CD4-positive, alpha-beta memory T cell (primary cell): ENCODE measurements around the gene NOL4L. TPM values are rescaled to one million over a fixed set of nuclear protein-coding genes. Genes with fewer than 3 reads are reported as not detected.

Source experiments
- CTCF ChIA-PET: fragments of 350-600 bp; sonication (Branson Sonifier 250); formaldehyde crosslinking; loops from one replicate; lab custom pipeline; 2021; ENCODE audit warnings: inconsistent platforms; ENCODE audit not compliant: partially characterized antibody; lab: Charles Lee
- POLR2A ChIA-PET: fragments of 350-600 bp; sonication (Branson Sonifier 250); formaldehyde crosslinking; loops from one replicate; lab custom pipeline; 2021; ENCODE audit not compliant: partially characterized antibody; lab: Charles Lee
- DNase-seq, 5 donors: peaks; one replicate each; pipeline versions ENCODE4 v3.0.0 to v3.0.0-alpha.2; 2020 to 2022; ENCODE audit warnings: mixed read lengths in 1 of 5
- H3K27ac ChIP-seq: one replicate; pipeline ENCODE4 v1.7.0; 2013; ENCODE audit warnings: low read depth, low read length
- H3K27me3 ChIP-seq: 2 replicates; pipeline ENCODE4 v1.7.0; 2013; ENCODE audit warnings: mild to moderate bottlenecking, low read length, moderate library complexity; ENCODE audit not compliant: insufficient read depth
- H3K36me3 ChIP-seq: 2 replicates; pipeline ENCODE4 v1.7.0; 2013; ENCODE audit warnings: mild to moderate bottlenecking, low read length, moderate library complexity; ENCODE audit not compliant: insufficient read depth
- H3K4me1 ChIP-seq: 2 replicates; pipeline ENCODE4 v1.7.0; 2013; ENCODE audit warnings: mild to moderate bottlenecking, low read length, moderate library complexity; ENCODE audit not compliant: insufficient read depth
- H3K4me3 ChIP-seq, 2 donors: one replicate each; pipeline ENCODE4 v1.7.0; 2013; ENCODE audit warnings: low read length in 2 of 2, mild to moderate bottlenecking in 1 of 2
- H3K9me3 ChIP-seq, 2 donors: one replicate each; pipeline ENCODE4 v1.7.0; 2013; ENCODE audit warnings: low read length in 2 of 2, control low read depth in 1 of 2; ENCODE audit not compliant: control insufficient read depth in 1 of 2
- H3K27ac Mint-ChIP-seq, 7 donors: one replicate each; pipeline ENCODE4 v1.8.0; 2020 to 2021; ENCODE audit warnings: mixed read lengths in 7 of 7, mild to moderate bottlenecking in 6 of 7, inconsistent platforms in 3 of 7, moderate library complexity in 3 of 7
- H3K27me3 Mint-ChIP-seq, 2 donors: one replicate each; pipeline ENCODE4 v1.8.0; 2020 to 2021; ENCODE audit warnings: mixed read lengths in 2 of 2
- H3K36me3 Mint-ChIP-seq, 2 donors: one replicate each; pipeline ENCODE4 v1.8.0; 2020 to 2021; ENCODE audit warnings: mixed read lengths in 2 of 2, inconsistent platforms in 1 of 2, mild to moderate bottlenecking in 1 of 2
- H3K4me1 Mint-ChIP-seq, 4 donors: one replicate each; pipeline ENCODE4 v1.8.0; 2020 to 2021; ENCODE audit warnings: mixed read lengths in 4 of 4, mild to moderate bottlenecking in 1 of 4
- H3K4me3 Mint-ChIP-seq, 8 donors: one replicate each; pipeline ENCODE4 v1.8.0; 2020 to 2021; ENCODE audit warnings: mixed read lengths in 8 of 8, mild to moderate bottlenecking in 7 of 8, moderate library complexity in 6 of 8, inconsistent platforms in 3 of 8
- H3K9me3 Mint-ChIP-seq, 8 donors: one replicate each; pipeline ENCODE4 v1.8.0; 2020 to 2021; ENCODE audit warnings: mixed read lengths in 8 of 8, mild to moderate bottlenecking in 5 of 8, inconsistent platforms in 3 of 8, moderate library complexity in 1 of 8
- intact Hi-C: fragments of 100-400 bp; cut with micrococcal nuclease; formaldehyde crosslinking; loops from one replicate; pipeline ENCODE4 v1.15.1; 2023
- polyA plus RNA-seq, 2 donors: library from polyadenylated mRNA; unstranded; fragments of 300-500 nt; fragmentation: Illumina TruSeq; gene quantifications; one replicate each; pipeline ENCODE4 v1.2.3, GENCODE V29; 2021
- total RNA-seq, 2 experiments: library from RNA; stranded (reverse); gene quantifications; one replicate each; pipeline ENCODE4 v1.2.3, GENCODE V29; 2021

The NOL4L gene
- total and polyA plus RNA-seq, 4 experiments from 2014 or later = 7.0 to 74.2 (median 47.5) TPM

DNA sequence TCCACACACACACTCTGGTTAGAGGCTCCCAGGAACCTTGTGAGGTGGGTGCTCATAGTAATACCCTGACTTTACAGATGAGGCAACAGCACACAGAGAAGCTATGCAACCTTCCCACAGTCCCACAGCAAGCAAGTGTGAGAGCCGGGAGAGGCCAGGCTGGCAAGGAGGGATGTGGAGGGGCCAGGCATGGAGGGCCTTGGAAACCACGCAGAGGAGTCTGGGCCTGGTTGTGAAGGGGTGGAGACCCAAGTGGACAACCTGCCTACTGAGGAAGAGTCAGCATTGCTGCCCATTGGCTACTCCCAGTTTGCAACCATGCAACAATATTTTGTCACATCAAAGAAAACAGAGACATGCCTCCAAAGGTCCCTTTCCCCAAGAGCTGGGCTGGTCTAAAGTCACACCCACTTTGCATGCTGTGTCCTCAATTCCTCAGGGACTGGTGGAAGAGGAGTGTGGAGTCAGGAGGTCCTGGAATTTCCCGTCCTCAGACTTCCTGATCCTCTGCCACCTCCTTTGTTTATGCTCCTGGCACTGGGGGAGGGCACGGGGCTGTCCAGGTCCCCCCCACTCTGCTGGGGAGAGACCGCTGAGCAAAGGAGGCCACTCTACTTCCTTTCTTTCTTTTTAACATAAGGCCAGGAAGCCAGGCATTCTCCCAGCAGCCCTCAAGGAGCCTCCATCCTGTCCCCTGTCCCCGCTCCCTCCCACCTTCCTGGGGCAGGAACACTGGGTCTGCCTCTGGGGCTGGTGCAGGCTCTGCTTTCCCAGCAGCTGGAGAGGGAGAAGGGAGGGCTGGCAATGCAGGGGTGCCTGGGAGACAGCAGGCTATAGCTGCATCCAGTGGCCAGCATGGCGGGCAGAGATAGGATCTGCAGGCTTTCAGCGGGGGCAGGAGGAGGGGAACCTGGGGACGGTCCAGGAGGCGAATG is 68.3 kb downstream of the NOL4L start:
- intact Hi-C loops = no loop called here
- Mint-ChIP-seq H3K36me3 (peaks cover 57 to 62% of the 10 kb centered on the region in 2 donors), H3K9me3 (peaks cover 0 to 2% (median 0%) of the 10 kb centered on the region in 8 donors), H3K4me1 (peaks cover 37 to 68% (median 54%) of the 10 kb centered on the region in 4 donors), H3K27me3 (no peaks in the 10 kb centered on the region), H3K27ac (peak overlapping the region; percentile 9 to 90 (median 63)), H3K4me3 (no peak overlapping the region)
- H3K9me3 ChIP-seq = no peaks in the 10 kb centered on the region
- H3K27ac ChIP-seq = no peak overlapping the region
- DNase-seq = no peak
- ChIA-PET CTCF (interaction anchor here (0.8 to 5.4 kb wide), 3 partner anchors 8 to 157 kb away, joined by 3 to 26 read pairs (median 4); partner anchors contain the start of gene C20orf203), POLR2A (no interaction called here)
- no peak overlapping the region for H3K4me3 ChIP-seq
- no peaks in the 10 kb centered on the region for H3K27me3 ChIP-seq
- peaks cover 39% of the 10 kb centered on the region for H3K4me1 ChIP-seq
- peaks cover 59% of the 10 kb centered on the region for H3K36me3 ChIP-seq

DNA sequence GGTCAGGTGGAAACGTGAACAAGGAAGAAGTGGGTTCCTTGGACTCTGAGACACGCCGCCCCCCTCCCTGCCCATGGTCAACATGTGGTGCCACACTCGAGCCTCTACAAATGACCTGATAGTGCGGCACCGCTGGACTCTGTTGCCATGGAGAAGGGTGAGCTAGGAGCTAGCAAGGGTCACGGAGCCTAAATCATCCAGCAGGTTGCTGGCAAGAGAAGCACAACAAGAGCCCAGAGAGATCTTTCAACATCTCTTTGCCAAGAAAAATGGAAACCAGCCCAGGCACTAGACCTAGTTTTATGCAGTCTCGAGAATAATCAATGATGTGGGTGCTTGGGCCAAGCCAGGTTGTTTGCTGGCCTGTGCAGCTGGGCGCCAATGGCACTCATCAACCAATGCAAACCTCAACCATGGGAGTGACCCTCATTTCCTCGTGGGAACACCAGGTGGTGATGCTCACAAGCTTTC is 69.5 kb downstream of the NOL4L start:
- H3K9me3 ChIP-seq = no peaks in the 10 kb centered on the region
- Mint-ChIP-seq H3K4me1 (peaks cover 39 to 69% (median 57%) of the 10 kb centered on the region in 4 donors), H3K27ac (peak overlapping the region in 4 of 7 donors; percentile 87 to 92 (median 90)), H3K36me3 (peaks cover 53 to 61% of the 10 kb centered on the region in 2 donors), H3K4me3 (peak overlapping the region in 1 of 8 donors; percentile 20), H3K9me3 (peaks cover 0 to 2% (median 0%) of the 10 kb centered on the region in 8 donors), H3K27me3 (no peaks in the 10 kb centered on the region)
- intact Hi-C loops = no loop called here
- CTCF ChIA-PET = interaction anchor here (0.6 to 5.4 kb wide), 7 partner anchors 10 to 668 kb away, joined by 3 to 26 read pairs (median 4); partner anchors contain the start of gene C20orf203
- DNase-seq = no peak
- POLR2A ChIA-PET = interaction anchor here (1.3 kb wide), 1 partner anchor 22 kb away, joined by 5 read pairs; no protein-coding TSS in a partner anchor
- H3K27ac ChIP-seq = no peak overlapping the region
- peaks cover 50% of the 10 kb centered on the region for H3K36me3 ChIP-seq
- H3K4me3 ChIP-seq = no peak overlapping the region
- H3K27me3 ChIP-seq = no peaks in the 10 kb centered on the region
- peaks cover 42% of the 10 kb centered on the region for H3K4me1 ChIP-seq

DNA sequence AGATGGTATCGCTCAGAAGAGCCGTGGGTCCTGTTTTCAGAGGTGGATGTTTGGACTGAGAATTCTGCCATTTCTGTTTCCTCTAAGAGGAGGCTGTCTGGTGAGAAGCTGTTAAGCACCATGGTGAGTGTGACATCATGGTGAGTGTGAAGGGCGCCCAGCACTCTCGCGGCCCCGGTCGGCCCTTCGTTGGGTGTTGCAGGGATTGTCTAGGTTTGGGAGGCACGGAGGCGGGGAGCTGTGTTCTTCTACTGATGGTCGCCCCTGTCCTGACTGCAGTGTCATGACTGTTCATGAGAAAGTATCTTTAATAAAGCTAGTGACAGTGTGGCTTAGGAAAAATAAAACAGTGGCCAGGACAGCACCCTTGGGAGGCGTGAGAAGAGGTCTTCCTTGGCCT is 70.4 kb downstream of the NOL4L start:
- peak overlapping the region; percentile 62 to 92 (median 83) for H3K27ac Mint-ChIP-seq

DNA sequence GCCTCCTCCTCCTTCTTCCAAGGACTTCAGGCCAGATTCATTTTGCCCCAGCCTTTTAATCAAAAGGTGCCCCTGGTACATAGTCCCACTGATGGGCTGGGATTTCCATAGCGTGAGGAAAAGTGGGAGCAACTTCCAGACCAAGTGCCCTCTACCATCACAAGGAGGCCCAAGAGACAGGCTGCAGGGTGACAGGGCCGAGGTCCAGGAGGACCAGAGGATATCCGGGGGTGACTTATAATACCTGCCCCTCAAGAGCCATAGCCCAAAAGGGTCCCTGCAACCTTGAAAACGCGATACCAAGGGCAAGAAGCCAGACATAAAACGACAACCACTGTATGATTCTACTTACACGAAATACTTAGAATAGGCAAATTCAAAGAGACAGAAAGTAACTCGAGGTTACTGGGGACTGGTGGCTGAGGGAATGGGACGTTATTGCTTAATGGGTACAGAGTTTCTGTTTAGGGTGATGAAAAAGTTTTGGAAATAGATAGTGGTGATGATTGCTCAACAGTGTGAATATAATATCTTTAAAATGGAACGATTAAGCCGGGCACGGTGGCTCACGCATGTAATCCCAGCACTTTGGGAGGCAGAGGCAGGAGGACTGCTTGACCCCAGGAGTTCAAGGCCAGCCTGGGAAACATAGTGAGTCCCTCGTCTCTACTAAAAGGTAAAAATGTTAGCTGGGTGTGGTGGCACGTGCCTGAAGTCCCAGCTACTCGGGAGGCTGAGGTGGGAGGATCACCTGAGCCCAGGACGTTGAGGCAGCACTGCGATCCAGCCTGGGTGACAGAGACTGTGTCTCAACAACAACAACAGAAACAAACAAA is 71.9 kb downstream of the NOL4L start:
- H3K9me3 ChIP-seq = no peaks in the 10 kb centered on the region
- Mint-ChIP-seq H3K27ac (peak overlapping the region; percentile 61 to 96 (median 94)), H3K27me3 (no peaks in the 10 kb centered on the region), H3K4me3 (peak overlapping the region; percentile 62 to 86 (median 82)), H3K4me1 (peaks cover 59 to 93% (median 77%) of the 10 kb centered on the region in 4 donors), H3K9me3 (peaks cover 0 to 2% (median 0%) of the 10 kb centered on the region in 8 donors), H3K36me3 (peaks cover 50 to 71% of the 10 kb centered on the region in 2 donors)
- peaks cover 67% of the 10 kb centered on the region for H3K4me1 ChIP-seq
- H3K27ac ChIP-seq = no peak overlapping the region
- no peaks in the 10 kb centered on the region for H3K27me3 ChIP-seq
- H3K36me3 ChIP-seq = peaks cover 28% of the 10 kb centered on the region
- ChIA-PET POLR2A (interaction anchor here (1.2 kb wide), 1 partner anchor 26 kb away, joined by 6 read pairs; no protein-coding TSS in a partner anchor), CTCF (interaction anchor here (0.7 to 5.4 kb wide), 3 partner anchors 9 to 139 kb away, joined by 4 to 26 read pairs (median 16); no protein-coding TSS in a partner anchor)
- H3K4me3 ChIP-seq = no peak overlapping the region
- no peak for DNase-seq
- intact Hi-C loops = no loop called here

More for the DNA sequence above, 70.4 kb downstream of the NOL4L start:
- DNase-seq = no peak
- Mint-ChIP-seq H3K4me1 (peaks cover 47 to 78% (median 64%) of the 10 kb centered on the region in 4 donors), H3K27me3 (no peaks in the 10 kb centered on the region), H3K36me3 (peaks cover 56 to 63% of the 10 kb centered on the region in 2 donors), H3K4me3 (peak overlapping the region in 6 of 8 donors; percentile 24 to 70 (median 52)), H3K9me3 (peaks cover 0 to 2% (median 0%) of the 10 kb centered on the region in 8 donors)
- CTCF ChIA-PET = interaction anchor here (1.4 to 5.4 kb wide), 3 partner anchors 21 to 264 kb away, joined by 4 to 26 read pairs (median 7); no protein-coding TSS in a partner anchor
- H3K27me3 ChIP-seq = no peaks in the 10 kb centered on the region
- POLR2A ChIA-PET = interaction anchor here (1.2 to 1.4 kb wide), 2 partner anchors 8 to 25 kb away, joined by 4 to 6 read pairs; no protein-coding TSS in a partner anchor
- peaks cover 43% of the 10 kb centered on the region for H3K36me3 ChIP-seq
- H3K9me3 ChIP-seq = no peaks in the 10 kb centered on the region
- H3K4me1 ChIP-seq = peaks cover 51% of the 10 kb centered on the region
- no peak overlapping the region for H3K27ac ChIP-seq
- no peak overlapping the region for H3K4me3 ChIP-seq
- intact Hi-C loops = no loop called here

GRCh38 chr20:32512047-32512385 is 73.1 kb downstream of the NOL4L start:
- Mint-ChIP-seq H3K9me3 (peaks cover 0 to 2% (median 0%) of the 10 kb centered on the region in 8 donors), H3K36me3 (peaks cover 48 to 65% of the 10 kb centered on the region in 2 donors), H3K4me1 (peaks cover 62 to 96% (median 79%) of the 10 kb centered on the region in 4 donors), H3K27ac (peak overlapping the region; percentile 92 to 97 (median 94)), H3K27me3 (no peaks in the 10 kb centered on the region), H3K4me3 (peak overlapping the region; percentile 77 to 86 (median 82))
- H3K36me3 ChIP-seq = peaks cover 19% of the 10 kb centered on the region
- H3K27ac ChIP-seq = peak overlapping the region; percentile 60
- ChIA-PET POLR2A (interaction anchor here (4.5 to 5.0 kb wide), 2 partner anchors 25 to 26 kb away, joined by 27 to 64 read pairs; no protein-coding TSS in a partner anchor), CTCF (interaction anchor here (3.0 kb wide), 1 partner anchor 10 kb away, joined by 16 read pairs; no protein-coding TSS in a partner anchor)
- peaks cover 75% of the 10 kb centered on the region for H3K4me1 ChIP-seq
- intact Hi-C loops = no loop called here
- no peak overlapping the region for H3K4me3 ChIP-seq
- H3K27me3 ChIP-seq = no peaks in the 10 kb centered on the region
- H3K9me3 ChIP-seq = no peaks in the 10 kb centered on the region
- no peak for DNase-seq

GRCh38 chr20:32511358-32512046 is 73.6 kb downstream of the NOL4L start:
- Histone ChIP-seq H3K27ac (peak overlapping the region; percentile 60), H3K9me3 (no peaks in the 10 kb centered on the region), H3K4me1 (peaks cover 77% of the 10 kb centered on the region), H3K36me3 (peaks cover 16% of the 10 kb centered on the region), H3K4me3 (no peak overlapping the region), H3K27me3 (no peaks in the 10 kb centered on the region)
- Mint-ChIP-seq H3K4me1 (peaks cover 62 to 97% (median 79%) of the 10 kb centered on the region in 4 donors), H3K9me3 (peaks cover 0 to 2% (median 0%) of the 10 kb centered on the region in 8 donors), H3K27me3 (no peaks in the 10 kb centered on the region), H3K27ac (peak overlapping the region; percentile 92 to 97 (median 94)), H3K36me3 (peaks cover 46 to 65% of the 10 kb centered on the region in 2 donors), H3K4me3 (peak overlapping the region; percentile 77 to 86 (median 82))
- DNase-seq = no peak
- ChIA-PET CTCF (interaction anchor here (1.4 to 3.5 kb wide), 3 partner anchors 11 to 142 kb away, joined by 4 to 16 read pairs (median 14); no protein-coding TSS in a partner anchor), POLR2A (interaction anchor here (1.6 to 5.0 kb wide), 4 partner anchors 15 to 30 kb away, joined by 6 to 64 read pairs (median 20); no protein-coding TSS in a partner anchor)
- intact Hi-C loops = no loop called here
